ENCODE measurements around the gene CCNL2.
A peak's percentile ranks its signal among the peaks of the same experiment; 100 is the strongest.
"Not testable (repeated sequence)": the region's sequence is repeated elsewhere in the genome, so short reads cannot be mapped to it uniquely, and the experiment has no call there.

Gene CCNL2

GRCh38 chr1:1371746-1372711 lies 27.1 kb downstream of the CCNL2 start:
- peak in 1 of 2 experiments; percentile 62 for DNase-seq

- no peak for DNase-seq
Observed at GRCh38 chr1:1371364-1371745, 27.8 kb downstream of the CCNL2 start.

- DNase-seq = no peak
Observed at GRCh38 chr1:1370771-1371300, 28.3 kb downstream of the CCNL2 start.

- not testable (repeated sequence) for DNase-seq
Observed at GRCh38 chr1:1370094-1370493, 29.0 kb downstream of the CCNL2 start.

- no peak for DNase-seq
Observed at GRCh38 chr1:1367315-1367714, 31.8 kb downstream of the CCNL2 start.

- DNase-seq = no peak
Observed at GRCh38 chr1:1366699-1367066, 32.5 kb downstream of the CCNL2 start.

- no peak for DNase-seq
Observed at GRCh38 chr1:1365875-1366698, 33.0 kb downstream of the CCNL2 start.

- DNase-seq = no peak
Observed at GRCh38 chr1:1364266-1364665, 34.9 kb downstream of the CCNL2 start.

- peak in 1 of 2 experiments; percentile 55 for DNase-seq
Observed at GRCh38 chr1:1361982-1362423, 37.1 kb downstream of the CCNL2 start.

GRCh38 chr1:1361233-1361981 lies 37.7 kb downstream of the CCNL2 start:
- DNase-seq = no peak

GRCh38 chr1:1360506-1361169 lies 38.5 kb downstream of the CCNL2 start:
- no peak for DNase-seq

GRCh38 chr1:1359664-1360468 lies 39.3 kb downstream of the CCNL2 start:
- DNase-seq = no peak

GRCh38 chr1:1359308-1359663 lies 39.8 kb downstream of the CCNL2 start:
- DNase-seq = no peak

GRCh38 chr1:1358433-1359271 lies 40.5 kb downstream of the CCNL2 start, which contains the start of gene MXRA8:
Gene MXRA8 (minus strand): TSS chr1:1358555. CDS start chr1:1358504, 51 bp downstream.
- DNase-seq = no peak

- DNase-seq = no peak
Observed at GRCh38 chr1:1357871-1358432, 41.2 kb downstream of the CCNL2 start.

GRCh38 chr1:1356796-1357401 lies 42.2 kb downstream of the CCNL2 start:
- no peak for DNase-seq

- DNase-seq = no peak
Observed at GRCh38 chr1:1356166-1356795, 42.9 kb downstream of the CCNL2 start.

- DNase-seq = peak in 1 of 2 experiments; percentile 83
Observed at GRCh38 chr1:1355416-1355815, 43.7 kb downstream of the CCNL2 start.

Data from NCI-H526 (cell line).